K562 (cell line): Measurements from ENCODE around the gene GPR75. TPM values are rescaled to one million over a fixed set of nuclear protein-coding genes. Genes with fewer than 3 reads are reported as not detected.

ENCODE experiments used
- ZNF384 ChIP-seq: IDR thresholded peaks from 2 replicates; pipeline ENCODE4 v1.6.1; 2012; ENCODE audit warnings: low read depth, low read length, improper control_type of control experiment
- polyA plus RNA-seq, 8 experiments: library from polyadenylated mRNA; depleted of rRNA in 4 of 8; stranded (reverse) in 5 of 8; unstranded in 3 of 8; fragments of >200 nt; fragmentation: Nextera tagmentation in 2 of 8; fragmentation: Illumina TruSeq in 1 of 8; extraction: Ambion mirVana in 2 of 8; extraction: Trizol in 1 of 8; gene quantifications; 2 replicates each; pipeline versions ENCODE4 v1.2.1 to v1.2.3, GENCODE V29; 2011 to 2014; ENCODE audit warnings: inconsistent platforms in 1 of 8, missing spikeins in 1 of 8
- total RNA-seq, 7 experiments: library from RNA; depleted of rRNA in 6 of 7; stranded (reverse); fragments of >200 nt in 6 of 7; fragmentation: Illumina TruSeq in 2 of 7; extraction: Trizol in 2 of 7; gene quantifications; 2 replicates each; pipeline versions ENCODE4 v1.2.1 to v1.2.3, GENCODE V29; 2011 to 2021; ENCODE audit warnings: low replicate concordance in 1 of 7
- TF ChIP-seq, protein P1 (sequence below): sonication (generic); formaldehyde crosslinking; IDR thresholded peaks from 2 replicates; pipeline ENCODE4 v1.8.0; 2023; ENCODE audit warnings: missing genetic modification reagents, mild to moderate bottlenecking, borderline replicate concordance
- TF ChIP-seq, protein P2 (sequence below): fragments of 450-650 bp; IDR thresholded peaks from 2 replicates; pipeline ENCODE4 v1.6.1; 2016; ENCODE audit warnings: low read depth

Gene GPR75
- total and polyA plus RNA-seq, 9 of the 15 experiments (the other 6 are each of a cell fraction or from before 2014, with no cell fraction given) = 0.10 to 3.9 (median 2.3) TPM

DNA sequence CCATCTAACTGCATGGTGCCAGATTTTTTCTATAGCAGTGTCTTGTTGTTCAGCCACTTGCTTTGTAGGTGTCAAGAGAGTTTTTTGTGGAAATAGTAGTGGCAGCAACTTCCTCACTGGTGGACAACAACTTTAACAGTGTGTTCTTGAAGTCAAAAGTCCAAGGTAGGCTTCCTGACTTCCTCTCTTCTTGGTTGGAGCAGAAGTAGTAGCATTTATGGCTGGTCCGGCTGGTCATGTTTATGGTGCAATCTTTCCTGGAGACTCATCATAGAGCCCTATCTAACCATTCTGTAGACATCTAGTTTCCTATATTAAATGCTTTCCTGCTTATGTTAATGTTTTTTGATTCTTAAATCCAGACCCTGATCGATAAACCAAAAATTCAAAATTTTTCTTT, 11.7 kb downstream of the GPR75 start (continued):
- TF ChIP-seq, protein P1, sequence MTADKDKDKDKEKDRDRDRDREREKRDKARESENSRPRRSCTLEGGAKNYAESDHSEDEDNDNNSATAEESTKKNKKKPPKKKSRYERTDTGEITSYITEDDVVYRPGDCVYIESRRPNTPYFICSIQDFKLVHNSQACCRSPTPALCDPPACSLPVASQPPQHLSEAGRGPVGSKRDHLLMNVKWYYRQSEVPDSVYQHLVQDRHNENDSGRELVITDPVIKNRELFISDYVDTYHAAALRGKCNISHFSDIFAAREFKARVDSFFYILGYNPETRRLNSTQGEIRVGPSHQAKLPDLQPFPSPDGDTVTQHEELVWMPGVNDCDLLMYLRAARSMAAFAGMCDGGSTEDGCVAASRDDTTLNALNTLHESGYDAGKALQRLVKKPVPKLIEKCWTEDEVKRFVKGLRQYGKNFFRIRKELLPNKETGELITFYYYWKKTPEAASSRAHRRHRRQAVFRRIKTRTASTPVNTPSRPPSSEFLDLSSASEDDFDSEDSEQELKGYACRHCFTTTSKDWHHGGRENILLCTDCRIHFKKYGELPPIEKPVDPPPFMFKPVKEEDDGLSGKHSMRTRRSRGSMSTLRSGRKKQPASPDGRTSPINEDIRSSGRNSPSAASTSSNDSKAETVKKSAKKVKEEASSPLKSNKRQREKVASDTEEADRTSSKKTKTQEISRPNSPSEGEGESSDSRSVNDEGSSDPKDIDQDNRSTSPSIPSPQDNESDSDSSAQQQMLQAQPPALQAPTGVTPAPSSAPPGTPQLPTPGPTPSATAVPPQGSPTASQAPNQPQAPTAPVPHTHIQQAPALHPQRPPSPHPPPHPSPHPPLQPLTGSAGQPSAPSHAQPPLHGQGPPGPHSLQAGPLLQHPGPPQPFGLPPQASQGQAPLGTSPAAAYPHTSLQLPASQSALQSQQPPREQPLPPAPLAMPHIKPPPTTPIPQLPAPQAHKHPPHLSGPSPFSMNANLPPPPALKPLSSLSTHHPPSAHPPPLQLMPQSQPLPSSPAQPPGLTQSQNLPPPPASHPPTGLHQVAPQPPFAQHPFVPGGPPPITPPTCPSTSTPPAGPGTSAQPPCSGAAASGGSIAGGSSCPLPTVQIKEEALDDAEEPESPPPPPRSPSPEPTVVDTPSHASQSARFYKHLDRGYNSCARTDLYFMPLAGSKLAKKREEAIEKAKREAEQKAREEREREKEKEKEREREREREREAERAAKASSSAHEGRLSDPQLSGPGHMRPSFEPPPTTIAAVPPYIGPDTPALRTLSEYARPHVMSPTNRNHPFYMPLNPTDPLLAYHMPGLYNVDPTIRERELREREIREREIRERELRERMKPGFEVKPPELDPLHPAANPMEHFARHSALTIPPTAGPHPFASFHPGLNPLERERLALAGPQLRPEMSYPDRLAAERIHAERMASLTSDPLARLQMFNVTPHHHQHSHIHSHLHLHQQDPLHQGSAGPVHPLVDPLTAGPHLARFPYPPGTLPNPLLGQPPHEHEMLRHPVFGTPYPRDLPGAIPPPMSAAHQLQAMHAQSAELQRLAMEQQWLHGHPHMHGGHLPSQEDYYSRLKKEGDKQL = no peak
- TF ChIP-seq ZNF384 = no peak
- TF ChIP-seq, protein P2, sequence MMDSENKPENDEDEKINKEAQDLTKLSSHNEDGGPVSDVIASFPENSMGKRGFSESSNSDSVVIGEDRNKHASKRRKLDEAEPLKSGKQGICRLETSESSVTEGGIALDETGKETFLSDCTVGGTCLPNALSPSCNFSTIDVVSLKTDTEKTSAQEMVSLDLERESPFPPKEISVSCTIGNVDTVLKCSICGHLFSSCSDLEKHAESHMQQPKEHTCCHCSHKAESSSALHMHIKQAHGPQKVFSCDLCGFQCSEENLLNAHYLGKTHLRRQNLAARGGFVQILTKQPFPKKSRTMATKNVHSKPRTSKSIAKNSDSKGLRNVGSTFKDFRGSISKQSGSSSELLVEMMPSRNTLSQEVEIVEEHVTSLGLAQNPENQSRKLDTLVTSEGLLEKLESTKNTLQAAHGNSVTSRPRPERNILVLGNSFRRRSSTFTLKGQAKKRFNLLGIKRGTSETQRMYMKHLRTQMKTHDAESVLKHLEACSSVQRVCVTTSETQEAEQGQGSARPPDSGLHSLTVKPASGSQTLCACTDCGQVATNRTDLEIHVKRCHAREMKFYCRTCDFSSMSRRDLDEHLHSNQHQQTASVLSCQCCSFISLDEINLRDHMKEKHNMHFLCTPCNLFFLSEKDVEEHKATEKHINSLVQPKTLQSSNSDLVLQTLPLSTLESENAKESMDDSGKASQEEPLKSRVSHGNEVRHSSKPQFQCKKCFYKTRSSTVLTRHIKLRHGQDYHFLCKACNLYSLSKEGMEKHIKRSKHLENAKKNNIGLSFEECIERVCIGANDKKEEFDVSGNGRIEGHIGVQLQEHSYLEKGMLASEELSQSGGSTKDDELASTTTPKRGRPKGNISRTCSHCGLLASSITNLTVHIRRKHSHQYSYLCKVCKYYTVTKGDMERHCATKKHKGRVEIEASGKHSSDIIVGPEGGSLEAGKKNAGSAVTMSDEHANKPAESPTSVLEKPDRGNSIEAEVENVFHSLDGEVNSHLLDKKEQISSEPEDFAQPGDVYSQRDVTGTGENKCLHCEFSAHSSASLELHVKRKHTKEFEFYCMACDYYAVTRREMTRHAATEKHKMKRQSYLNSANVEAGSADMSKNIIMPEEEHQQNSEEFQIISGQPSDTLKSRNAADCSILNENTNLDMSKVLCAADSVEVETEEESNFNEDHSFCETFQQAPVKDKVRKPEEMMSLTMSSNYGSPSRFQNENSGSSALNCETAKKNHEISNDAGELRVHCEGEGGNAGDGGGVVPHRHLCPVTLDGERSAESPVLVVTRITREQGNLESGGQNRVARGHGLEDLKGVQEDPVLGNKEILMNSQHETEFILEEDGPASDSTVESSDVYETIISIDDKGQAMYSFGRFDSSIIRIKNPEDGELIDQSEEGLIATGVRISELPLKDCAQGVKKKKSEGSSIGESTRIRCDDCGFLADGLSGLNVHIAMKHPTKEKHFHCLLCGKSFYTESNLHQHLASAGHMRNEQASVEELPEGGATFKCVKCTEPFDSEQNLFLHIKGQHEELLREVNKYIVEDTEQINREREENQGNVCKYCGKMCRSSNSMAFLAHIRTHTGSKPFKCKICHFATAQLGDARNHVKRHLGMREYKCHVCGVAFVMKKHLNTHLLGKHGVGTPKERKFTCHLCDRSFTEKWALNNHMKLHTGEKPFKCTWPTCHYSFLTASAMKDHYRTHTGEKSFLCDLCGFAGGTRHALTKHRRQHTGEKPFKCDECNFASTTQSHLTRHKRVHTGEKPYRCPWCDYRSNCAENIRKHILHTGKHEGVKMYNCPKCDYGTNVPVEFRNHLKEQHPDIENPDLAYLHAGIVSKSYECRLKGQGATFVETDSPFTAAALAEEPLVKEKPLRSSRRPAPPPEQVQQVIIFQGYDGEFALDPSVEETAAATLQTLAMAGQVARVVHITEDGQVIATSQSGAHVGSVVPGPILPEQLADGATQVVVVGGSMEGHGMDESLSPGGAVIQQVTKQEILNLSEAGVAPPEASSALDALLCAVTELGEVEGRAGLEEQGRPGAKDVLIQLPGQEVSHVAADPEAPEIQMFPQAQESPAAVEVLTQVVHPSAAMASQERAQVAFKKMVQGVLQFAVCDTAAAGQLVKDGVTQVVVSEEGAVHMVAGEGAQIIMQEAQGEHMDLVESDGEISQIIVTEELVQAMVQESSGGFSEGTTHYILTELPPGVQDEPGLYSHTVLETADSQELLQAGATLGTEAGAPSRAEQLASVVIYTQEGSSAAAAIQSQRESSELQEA = no peak
